B cell (primary cell): ENCODE results near the gene TRPM2.

Experiments used
- EZH2 ChIP-seq: IDR thresholded peaks from 2 replicates; pipeline ENCODE4 v1.6.1; 2012; ENCODE audit warnings: borderline replicate concordance, low read depth, mild to moderate bottlenecking, moderate library complexity, low read length; ENCODE audit not compliant: insufficient read depth, poor library complexity, severe bottlenecking
- TF ChIP-seq, protein P1 (sequence below): fragments of 200-600 bp; IDR thresholded peaks from one replicate; pipeline ENCODE4 v1.8.0; 2022; ENCODE audit warnings: antibody characterized with exemption, mild to moderate bottlenecking

DNA sequence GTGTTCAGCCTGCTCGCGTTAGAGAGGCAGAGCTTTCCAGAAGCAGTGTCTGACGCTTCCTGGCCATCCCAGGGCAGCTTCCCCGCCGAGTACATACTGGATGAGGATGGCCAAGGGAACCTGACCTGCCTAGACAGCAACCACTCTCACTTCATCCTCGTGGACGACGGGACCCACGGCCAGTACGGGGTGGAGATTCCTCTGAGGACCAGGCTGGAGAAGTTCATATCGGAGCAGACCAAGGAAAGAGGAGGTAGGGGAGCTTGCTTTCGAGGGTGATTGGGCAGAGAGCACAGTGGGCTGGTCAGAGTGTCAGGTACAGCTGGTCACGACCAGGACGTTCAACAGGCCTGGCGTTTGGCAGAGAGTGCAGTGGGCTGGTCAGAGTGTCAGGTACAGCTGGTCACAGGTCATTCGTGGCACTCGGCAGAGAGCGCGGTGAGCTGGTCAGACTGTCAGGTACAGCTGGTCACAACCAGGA is 22.4 kb downstream of the TRPM2 start:
- TF ChIP-seq, protein P1, sequence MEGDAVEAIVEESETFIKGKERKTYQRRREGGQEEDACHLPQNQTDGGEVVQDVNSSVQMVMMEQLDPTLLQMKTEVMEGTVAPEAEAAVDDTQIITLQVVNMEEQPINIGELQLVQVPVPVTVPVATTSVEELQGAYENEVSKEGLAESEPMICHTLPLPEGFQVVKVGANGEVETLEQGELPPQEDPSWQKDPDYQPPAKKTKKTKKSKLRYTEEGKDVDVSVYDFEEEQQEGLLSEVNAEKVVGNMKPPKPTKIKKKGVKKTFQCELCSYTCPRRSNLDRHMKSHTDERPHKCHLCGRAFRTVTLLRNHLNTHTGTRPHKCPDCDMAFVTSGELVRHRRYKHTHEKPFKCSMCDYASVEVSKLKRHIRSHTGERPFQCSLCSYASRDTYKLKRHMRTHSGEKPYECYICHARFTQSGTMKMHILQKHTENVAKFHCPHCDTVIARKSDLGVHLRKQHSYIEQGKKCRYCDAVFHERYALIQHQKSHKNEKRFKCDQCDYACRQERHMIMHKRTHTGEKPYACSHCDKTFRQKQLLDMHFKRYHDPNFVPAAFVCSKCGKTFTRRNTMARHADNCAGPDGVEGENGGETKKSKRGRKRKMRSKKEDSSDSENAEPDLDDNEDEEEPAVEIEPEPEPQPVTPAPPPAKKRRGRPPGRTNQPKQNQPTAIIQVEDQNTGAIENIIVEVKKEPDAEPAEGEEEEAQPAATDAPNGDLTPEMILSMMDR = no peak
- TF ChIP-seq EZH2 = no peak
